Sigmoid colon (tissue), 4 donors: Measurements from ENCODE around the gene APOL2.

Experiments
- CTCF ChIP-seq, 4 experiments: fragments of 450-650 bp in 3 of 4; fragments of 200-600 bp in 1 of 4; IDR thresholded peaks; one replicate each; pipeline ENCODE4 v1.5.1; 2016 to 2019; ENCODE audit warnings: antibody characterized with exemption in 4 of 4, mild to moderate bottlenecking in 3 of 4, moderate library complexity in 2 of 4
- POLR2AphosphoS5 ChIP-seq, 4 donors: sonication (generic); formaldehyde crosslinking; IDR thresholded peaks; one replicate each; pipeline ENCODE4 v1.6.1; 2017; ENCODE audit warnings: antibody characterized with exemption in 4 of 4

GRCh38 chr22:36257308-36257707 lies 18.0 kb upstream of the APOL2 start:
- no peak for TF ChIP-seq POLR2AphosphoS5 (IDR thresholded peaks at IDR 0.05)
- no peak for TF ChIP-seq CTCF (IDR thresholded peaks at IDR 0.05)
